ENCODE results near the gene CCDC83. TPM values are rescaled to one million over a fixed set of nuclear protein-coding genes. Genes with fewer than 3 reads are reported as not detected.
"Not testable (repeated sequence)": the region's sequence is repeated elsewhere in the genome, so short reads cannot be mapped to it uniquely, and the experiment has no call there.

Gene CCDC83
- total RNA-seq, 4 donors from 2014 or later, result not detected

DNA sequence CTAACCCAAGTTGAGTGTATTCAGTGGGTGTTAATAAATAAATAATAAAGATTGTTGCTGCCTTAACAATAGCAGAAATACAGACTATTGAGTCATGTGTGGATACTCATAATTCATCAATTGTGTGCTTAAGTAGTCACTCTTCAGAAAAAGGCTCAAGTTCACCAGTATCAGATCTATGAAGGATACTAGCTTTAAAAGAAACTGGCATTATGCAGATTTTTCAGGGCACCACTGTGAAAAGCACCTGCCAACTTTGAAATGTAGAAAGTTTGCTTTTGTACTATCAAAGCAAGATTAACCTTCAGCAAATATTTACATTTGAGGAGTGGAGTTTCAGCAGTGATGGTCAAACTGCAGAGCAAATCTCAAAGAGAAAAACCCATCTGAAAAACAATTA, 24.1 kb upstream of the CCDC83 start:
- Histone ChIP-seq H3K4me3 (no peak overlapping the region), H3K9me3 (no peaks in the 10 kb centered on the region), H3K27ac (no peak overlapping the region), H3K4me1 (peaks cover 18% of the 10 kb centered on the region), H3K27me3 (no peaks in the 10 kb centered on the region), H3K36me3 (no peaks in the 10 kb centered on the region)
- TF ChIP-seq, protein P1, sequence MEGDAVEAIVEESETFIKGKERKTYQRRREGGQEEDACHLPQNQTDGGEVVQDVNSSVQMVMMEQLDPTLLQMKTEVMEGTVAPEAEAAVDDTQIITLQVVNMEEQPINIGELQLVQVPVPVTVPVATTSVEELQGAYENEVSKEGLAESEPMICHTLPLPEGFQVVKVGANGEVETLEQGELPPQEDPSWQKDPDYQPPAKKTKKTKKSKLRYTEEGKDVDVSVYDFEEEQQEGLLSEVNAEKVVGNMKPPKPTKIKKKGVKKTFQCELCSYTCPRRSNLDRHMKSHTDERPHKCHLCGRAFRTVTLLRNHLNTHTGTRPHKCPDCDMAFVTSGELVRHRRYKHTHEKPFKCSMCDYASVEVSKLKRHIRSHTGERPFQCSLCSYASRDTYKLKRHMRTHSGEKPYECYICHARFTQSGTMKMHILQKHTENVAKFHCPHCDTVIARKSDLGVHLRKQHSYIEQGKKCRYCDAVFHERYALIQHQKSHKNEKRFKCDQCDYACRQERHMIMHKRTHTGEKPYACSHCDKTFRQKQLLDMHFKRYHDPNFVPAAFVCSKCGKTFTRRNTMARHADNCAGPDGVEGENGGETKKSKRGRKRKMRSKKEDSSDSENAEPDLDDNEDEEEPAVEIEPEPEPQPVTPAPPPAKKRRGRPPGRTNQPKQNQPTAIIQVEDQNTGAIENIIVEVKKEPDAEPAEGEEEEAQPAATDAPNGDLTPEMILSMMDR (IDR thresholded peaks at IDR 0.05), result no peak
- no peak for TF ChIP-seq EP300 (IDR thresholded peaks at IDR 0.05)
- no peak for TF ChIP-seq POLR2AphosphoS5 (IDR thresholded peaks at IDR 0.05)
- TF ChIP-seq POLR2A (IDR thresholded peaks at IDR 0.05), result no peak
- DNase-seq (ENCODE audit: low spot score in 2 of 2), result no peak

DNA sequence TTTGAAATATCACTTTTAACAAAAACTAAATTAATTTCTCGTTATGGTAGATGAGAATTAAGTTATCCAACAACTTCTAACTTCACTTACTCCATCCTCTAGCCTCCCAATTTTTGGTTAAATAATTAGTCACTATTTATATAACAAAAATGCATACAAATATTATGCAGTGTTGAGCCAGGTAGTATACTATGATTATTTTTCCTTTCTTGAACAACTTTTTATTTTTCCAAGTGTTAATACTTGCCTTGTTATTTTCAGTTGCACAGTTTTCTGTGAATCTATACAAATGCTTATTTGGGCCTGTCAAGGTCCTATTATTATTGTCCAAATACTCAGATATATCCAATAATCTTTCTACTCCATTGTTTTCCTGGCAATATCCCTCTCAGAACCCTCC, 19.9 kb upstream of the CCDC83 start:
- H3K27ac ChIP-seq, result no peak overlapping the region
- H3K36me3 ChIP-seq, result no peaks in the 10 kb centered on the region
- H3K4me3 ChIP-seq, result no peak overlapping the region
- no peak for DNase-seq (ENCODE audit: low spot score in 2 of 2)
- H3K9me3 ChIP-seq, result no peaks in the 10 kb centered on the region
- WGBS, result 98% methylated on average over 1 of the region's 1 CpG
- no peaks in the 10 kb centered on the region for H3K4me1 ChIP-seq
- H3K27me3 ChIP-seq, result no peaks in the 10 kb centered on the region
- TF ChIP-seq POLR2A (IDR thresholded peaks at IDR 0.05) (no peak), POLR2AphosphoS5 (IDR thresholded peaks at IDR 0.05) (no peak), EP300 (IDR thresholded peaks at IDR 0.05) (no peak)
- TF ChIP-seq, protein P1 (IDR thresholded peaks at IDR 0.05), result no peak

DNA sequence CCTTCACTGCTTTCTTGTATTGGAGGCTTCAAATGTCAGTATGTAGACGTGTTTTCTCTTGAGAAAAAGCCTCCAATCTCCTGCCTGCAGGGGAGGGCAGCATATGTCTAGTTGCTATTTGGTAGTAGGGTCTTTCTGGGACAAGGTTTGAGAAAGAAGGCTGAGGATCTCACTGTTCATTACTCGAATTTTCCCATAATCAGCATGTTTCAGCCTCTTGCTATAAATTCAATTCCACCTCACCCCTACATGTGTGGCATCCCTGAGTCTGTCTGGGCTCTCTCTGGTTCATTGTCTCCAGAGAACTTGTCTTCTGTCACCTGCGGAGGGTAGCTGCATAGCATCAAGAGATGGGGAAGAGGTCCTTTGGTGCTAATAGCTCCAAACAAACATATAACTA, 19.5 kb upstream of the CCDC83 start:
- H3K4me3 ChIP-seq, result no peak overlapping the region
- 87% methylated on average over 3 of the region's 3 CpGs for WGBS
- H3K27me3 ChIP-seq, result no peaks in the 10 kb centered on the region
- TF ChIP-seq EP300 (IDR thresholded peaks at IDR 0.05), result no peak
- no peak for TF ChIP-seq POLR2A (IDR thresholded peaks at IDR 0.05)
- TF ChIP-seq, protein P1 (IDR thresholded peaks at IDR 0.05), result no peak
- TF ChIP-seq POLR2AphosphoS5 (IDR thresholded peaks at IDR 0.05), result no peak
- no peaks in the 10 kb centered on the region for H3K9me3 ChIP-seq
- no peaks in the 10 kb centered on the region for H3K4me1 ChIP-seq
- no peak overlapping the region for H3K27ac ChIP-seq
- no peak for DNase-seq (ENCODE audit: low spot score in 2 of 2)
- H3K36me3 ChIP-seq, result no peaks in the 10 kb centered on the region

DNA sequence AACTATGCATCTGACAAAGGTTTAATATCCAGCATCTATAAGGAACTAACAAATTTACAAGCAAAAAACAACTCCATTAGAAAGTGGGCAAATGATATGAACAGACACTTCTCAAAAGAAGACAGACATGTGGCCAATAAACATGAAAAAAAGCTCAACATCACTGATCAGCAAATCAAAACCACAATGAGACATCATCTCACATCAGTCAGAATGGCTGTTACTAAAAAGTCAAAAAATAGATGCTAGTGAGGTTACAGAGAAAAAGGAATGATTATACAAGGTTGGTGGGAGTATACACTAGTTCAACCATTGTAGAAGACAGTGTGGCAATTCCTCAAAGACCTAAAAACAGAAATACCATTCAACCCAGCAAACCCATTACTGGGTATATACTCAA, 14.3 kb upstream of the CCDC83 start:
- not testable (repeated sequence) for H3K27ac ChIP-seq; H3K4me1 ChIP-seq; H3K9me3 ChIP-seq; H3K36me3 ChIP-seq; H3K27me3 ChIP-seq; DNase-seq (ENCODE audit: low spot score in 2 of 2); H3K4me3 ChIP-seq

DNA sequence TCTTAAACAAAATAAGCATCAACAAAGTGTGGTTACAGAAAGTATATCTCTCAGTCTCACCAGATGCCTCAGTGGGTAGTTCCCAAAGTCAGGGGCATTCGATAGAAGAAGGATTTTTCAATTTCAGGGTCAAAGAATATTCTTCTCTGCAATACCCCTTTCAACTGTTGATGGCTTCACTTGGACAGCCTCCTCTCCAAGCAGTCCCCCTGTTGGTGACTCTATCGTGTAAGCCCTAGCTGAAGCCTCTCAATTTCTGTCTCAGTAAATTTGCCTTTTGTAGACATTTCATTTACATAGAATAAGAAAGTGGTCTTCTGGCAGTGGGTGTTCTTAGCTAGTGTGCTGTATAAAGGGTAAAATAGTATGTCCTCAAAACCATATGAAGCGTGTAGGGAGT, 11.3 kb upstream of the CCDC83 start:
- Histone ChIP-seq H3K4me1 (peaks cover 4% of the 10 kb centered on the region), H3K4me3 (no peak overlapping the region), H3K36me3 (no peaks in the 10 kb centered on the region), H3K27me3 (no peaks in the 10 kb centered on the region), H3K27ac (no peak overlapping the region), H3K9me3 (no peaks in the 10 kb centered on the region)
- DNase-seq (ENCODE audit: low spot score in 2 of 2), result no peak
- TF ChIP-seq POLR2A (IDR thresholded peaks at IDR 0.05) (no peak), POLR2AphosphoS5 (IDR thresholded peaks at IDR 0.05) (no peak), EP300 (IDR thresholded peaks at IDR 0.05) (no peak)
- TF ChIP-seq, protein P1 (IDR thresholded peaks at IDR 0.05), result no peak
- 93% methylated on average over 3 of the region's 3 CpGs for WGBS

DNA sequence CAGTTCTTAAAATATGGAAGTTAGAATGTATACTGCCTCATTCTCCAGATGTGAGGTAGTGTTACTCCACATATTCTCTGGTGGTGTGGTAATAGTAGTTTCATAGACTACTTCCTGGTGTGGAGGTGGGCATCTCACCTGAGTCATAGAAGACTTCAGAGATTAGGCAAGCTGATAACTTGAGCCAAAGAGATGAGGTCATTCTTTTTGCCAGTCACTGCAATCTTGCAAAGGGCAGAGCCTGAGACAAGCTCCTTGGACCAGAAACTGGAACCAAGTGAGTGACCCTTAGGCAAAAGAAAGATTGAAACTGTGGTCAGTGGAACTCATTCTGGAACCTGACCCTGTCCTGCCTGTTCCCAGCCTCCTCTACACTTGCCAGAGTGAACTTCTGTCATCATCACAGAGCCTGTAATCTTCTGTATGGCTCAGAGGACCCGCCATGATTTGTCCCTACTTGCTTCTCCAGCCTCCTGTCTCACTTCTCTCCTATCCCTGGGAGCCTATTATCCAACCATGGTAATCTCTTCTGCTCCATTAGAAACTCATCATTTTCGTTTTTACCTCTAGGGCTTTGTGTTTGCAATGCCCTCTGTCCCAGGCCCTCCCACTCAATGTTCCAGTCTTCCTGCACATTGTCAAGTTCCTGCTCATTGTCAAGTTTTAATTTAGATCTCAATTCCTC, 10.6 kb upstream of the CCDC83 start:
- WGBS, result 53% methylated on average over 2 of the region's 2 CpGs
- TF ChIP-seq POLR2A (IDR thresholded peaks at IDR 0.05), result no peak
- TF ChIP-seq, protein P1 (IDR thresholded peaks at IDR 0.05), result no peak
- H3K27ac ChIP-seq, result no peak overlapping the region

More for the DNA sequence above, 10.6 kb upstream of the CCDC83 start:
- H3K4me3 ChIP-seq, result no peak overlapping the region
- no peak for DNase-seq (ENCODE audit: low spot score in 2 of 2)
- no peaks in the 10 kb centered on the region for H3K27me3 ChIP-seq
- H3K4me1 ChIP-seq, result peaks cover 4% of the 10 kb centered on the region
- no peaks in the 10 kb centered on the region for H3K9me3 ChIP-seq
- H3K36me3 ChIP-seq, result no peaks in the 10 kb centered on the region
